CD14-positive monocyte (primary cell): ENCODE measurements around the gene HSPA4. TPM values are rescaled to one million over a fixed set of nuclear protein-coding genes. Genes with fewer than 3 reads are reported as not detected.

Experiments
- DNase-seq, 3 donors: peaks; one replicate each; pipeline ENCODE4 v3.0.0-alpha.2; 2011 to 2022
- H2AFZ ChIP-seq: 2 replicates; pipeline ENCODE4 v1.6.0; 2012; ENCODE audit warnings: mild to moderate bottlenecking, low read depth, low read length, inconsistent platforms; ENCODE audit not compliant: insufficient read depth, poor library complexity, severe bottlenecking
- H3K27ac ChIP-seq, 2 donors: 1 replicate in 1 of 2; 2 replicates in 1 of 2; pipeline ENCODE4 v1.5.1; 2012 to 2013; ENCODE audit warnings: low read length in 2 of 2, control low read depth in 1 of 2, inconsistent platforms in 1 of 2, low read depth in 1 of 2, mild to moderate bottlenecking in 1 of 2
- H3K27me3 ChIP-seq, 2 donors: one replicate each; pipeline versions ENCODE4 v1.6.0 to v1.6.1; 2011 to 2013; ENCODE audit warnings: low read length in 2 of 2; ENCODE audit not compliant: control insufficient read depth in 2 of 2, insufficient read depth in 2 of 2
- H3K36me3 ChIP-seq, 2 donors: replicated peaks in 1 of 2; 1 replicate in 1 of 2; 2 replicates in 1 of 2; pipeline versions ENCODE4 v1.5.1 to v1.6.1; 2012 to 2013; ENCODE audit warnings: low read length in 2 of 2, control low read depth in 1 of 2, inconsistent platforms in 1 of 2, mild to moderate bottlenecking in 1 of 2; ENCODE audit not compliant: insufficient read depth in 2 of 2, control insufficient read depth in 1 of 2
- H3K4me1 ChIP-seq, 2 donors: 1 replicate in 1 of 2; 2 replicates in 1 of 2; pipeline versions ENCODE4 v1.5.1 to v1.6.1; 2012 to 2013; ENCODE audit warnings: low read length in 2 of 2, control low read depth in 1 of 2, inconsistent platforms in 1 of 2, mild to moderate bottlenecking in 1 of 2, moderate library complexity in 1 of 2; ENCODE audit not compliant: insufficient read depth in 2 of 2, control insufficient read depth in 1 of 2
- H3K4me2 ChIP-seq: replicated peaks from 2 replicates; pipeline ENCODE3; 2012; ENCODE audit warnings: low read length, moderate library complexity, mild to moderate bottlenecking; ENCODE audit not compliant: poor library complexity, severe bottlenecking; ENCODE audit errors: extremely low read depth
- H3K4me3 ChIP-seq, 3 experiments: fragments of 200-600 bp in 1 of 3; sonication (generic) in 1 of 3; replicated peaks in 1 of 3; 1 replicate in 2 of 3; 2 replicates in 1 of 3; pipeline ENCODE4 v1.5.1; 2011 to 2013; ENCODE audit warnings: low read length in 3 of 3, mild to moderate bottlenecking in 3 of 3, control low read depth in 2 of 3, low read depth in 2 of 3, inconsistent platforms in 1 of 3, moderate library complexity in 1 of 3
- H3K79me2 ChIP-seq: 2 replicates; pipeline ENCODE4 v1.6.0; 2012; ENCODE audit warnings: mild to moderate bottlenecking, control low read depth, inconsistent platforms, low read length, moderate library complexity; ENCODE audit not compliant: insufficient read depth
- H3K9ac ChIP-seq: 2 replicates; pipeline ENCODE4 v1.6.0; 2017; ENCODE audit warnings: low read length, mild to moderate bottlenecking; ENCODE audit not compliant: insufficient read depth, poor library complexity, severe bottlenecking
- H3K9me3 ChIP-seq, 2 donors: replicated peaks in 1 of 2; 1 replicate in 1 of 2; 2 replicates in 1 of 2; pipeline versions ENCODE4 v1.5.1 to v1.6.1; 2012 to 2013; ENCODE audit warnings: low read length in 2 of 2, control low read depth in 1 of 2; ENCODE audit not compliant: control insufficient read depth in 1 of 2, insufficient read depth in 1 of 2
- H4K20me1 ChIP-seq: 2 replicates; pipeline ENCODE4 v1.6.0; 2012; ENCODE audit warnings: mild to moderate bottlenecking, low read length, control low read depth, moderate library complexity; ENCODE audit not compliant: insufficient read depth
- H3K27ac Mint-ChIP-seq, 7 donors: one replicate each; pipeline ENCODE4 v1.8.0; 2020; ENCODE audit warnings: mild to moderate bottlenecking in 7 of 7, mixed read lengths in 7 of 7, moderate library complexity in 6 of 7, inconsistent platforms in 2 of 7
- H3K27me3 Mint-ChIP-seq, 3 donors: one replicate each; pipeline ENCODE4 v1.8.0; 2021 to 2022; ENCODE audit warnings: low read depth in 3 of 3, mild to moderate bottlenecking in 3 of 3, mixed read lengths in 3 of 3, moderate library complexity in 3 of 3, inconsistent platforms in 1 of 3
- H3K36me3 Mint-ChIP-seq, 2 donors: one replicate each; pipeline ENCODE4 v1.8.0; 2020; ENCODE audit warnings: mixed read lengths in 2 of 2, inconsistent platforms in 1 of 2, mild to moderate bottlenecking in 1 of 2
- H3K4me1 Mint-ChIP-seq: one replicate; pipeline ENCODE4 v1.8.0; 2020; ENCODE audit warnings: mild to moderate bottlenecking, mixed read lengths
- H3K4me3 Mint-ChIP-seq, 2 donors: one replicate each; pipeline ENCODE4 v1.8.0; 2020; ENCODE audit warnings: mild to moderate bottlenecking in 2 of 2, mixed read lengths in 2 of 2, moderate library complexity in 1 of 2
- H3K9me3 Mint-ChIP-seq, 7 donors: one replicate each; pipeline ENCODE4 v1.8.0; 2020 to 2022; ENCODE audit warnings: mixed read lengths in 7 of 7, mild to moderate bottlenecking in 6 of 7, moderate library complexity in 6 of 7, inconsistent platforms in 2 of 7
- CTCF ChIP-seq: fragments of 200-600 bp; IDR thresholded peaks from one replicate; pipeline ENCODE4 v1.8.0; 2022; ENCODE audit warnings: antibody characterized with exemption, mild to moderate bottlenecking
- WGBS: methylation state at CpG from one replicate; pipeline ENCODE4 v1.1.5; 2013; ENCODE audit warnings: missing lambda C conversion rate; ENCODE audit not compliant: insufficient coverage; 5-methylcytosine and 5-hydroxymethylcytosine counted together
- intact Hi-C, 2 donors: fragments of 100-400 bp; cut with micrococcal nuclease; formaldehyde crosslinking; loops; one replicate each; pipeline versions ENCODE4 v1.15.0 to v1.15.1; 2023
- polyA plus RNA-seq, 3 donors: library from polyadenylated mRNA; depleted of rRNA in 1 of 3; unstranded in 2 of 3; stranded (reverse) in 1 of 3; fragments of 300-500 nt in 2 of 3; fragments of >200 nt in 1 of 3; fragmentation: Illumina TruSeq in 2 of 3; gene quantifications; 1 replicate in 2 of 3; 2 replicates in 1 of 3; pipeline ENCODE4 v1.2.3, GENCODE V29; 2012 to 2021

Gene HSPA4
- polyA plus RNA-seq, 3 donors = 15.7 to 52.0 (median 27.7) TPM

- Histone ChIP-seq H3K4me1 (peaks cover 9 to 12% of the 10 kb centered on the region in 2 donors), H2AFZ (no peak overlapping the region), H3K9me3 (no peaks in the 10 kb centered on the region), H3K79me2 (peaks cover 16% of the 10 kb centered on the region), H3K4me3 (no peak overlapping the region), H4K20me1 (no peaks in the 10 kb centered on the region), H3K27ac (no peak overlapping the region), H3K9ac (no peak overlapping the region), H3K36me3 (no peaks in the 10 kb centered on the region), H3K27me3 (no peaks in the 10 kb centered on the region), H3K4me2 (no peak overlapping the region)
- intact Hi-C loops = no loop called here
- DNase-seq = no peak
- H3K9me3 Mint-ChIP-seq = peaks cover 0 to 4% (median 0%) of the 10 kb centered on the region in 7 donors
- peaks cover 12% of the 10 kb centered on the region for H3K4me1 Mint-ChIP-seq
- H3K36me3 Mint-ChIP-seq = peaks cover 0 to 3% of the 10 kb centered on the region in 2 donors
- no peak for TF ChIP-seq CTCF
- peaks cover 0 to 1% (median 1%) of the 10 kb centered on the region in 3 donors for H3K27me3 Mint-ChIP-seq
- WGBS = 96% methylated on average over 18 of the region's 19 CpGs
- H3K27ac Mint-ChIP-seq = no peak overlapping the region
- no peak overlapping the region for H3K4me3 Mint-ChIP-seq
Measured at GRCh38 chr5:133047404-133047803, 4.4 kb upstream of the HSPA4 start.

- H3K9ac ChIP-seq = no peak overlapping the region
- H3K4me1 Mint-ChIP-seq = peaks cover 22% of the 10 kb centered on the region
Measured at GRCh38 chr5:133048993-133049725, 2.7 kb upstream of the HSPA4 start.

More at GRCh38 chr5:133048993-133049725, 2.7 kb upstream of the HSPA4 start:
- no peak overlapping the region for H3K4me2 ChIP-seq
- Mint-ChIP-seq H3K9me3 (peaks cover 0 to 4% (median 0%) of the 10 kb centered on the region in 7 donors), H3K27ac (no peak overlapping the region), H3K27me3 (peaks cover 0 to 1% (median 0%) of the 10 kb centered on the region in 3 donors), H3K4me3 (no peak overlapping the region), H3K36me3 (peaks cover 3% of the 10 kb centered on the region in 2 donors)
- peaks cover 19 to 25% of the 10 kb centered on the region in 2 donors for H3K4me1 ChIP-seq
- H3K79me2 ChIP-seq = peaks cover 34% of the 10 kb centered on the region
- 100% methylated on average over 3 of the region's 6 CpGs for WGBS
- no peak for DNase-seq
- intact Hi-C loops = no loop called here
- no peak overlapping the region for H3K27ac ChIP-seq
- no peak for TF ChIP-seq CTCF
- H3K27me3 ChIP-seq = no peaks in the 10 kb centered on the region
- no peak overlapping the region for H2AFZ ChIP-seq
- H3K36me3 ChIP-seq = no peaks in the 10 kb centered on the region
- H3K4me3 ChIP-seq = no peak overlapping the region
- peaks cover 14% of the 10 kb centered on the region for H4K20me1 ChIP-seq
- no peaks in the 10 kb centered on the region for H3K9me3 ChIP-seq
